WTC11 (cell line): ENCODE results near the gene REEP6. TPM values are rescaled to one million over a fixed set of nuclear protein-coding genes. Genes with fewer than 3 reads are reported as not detected.

ENCODE experiments used
- ATAC-seq: fragments of 200-7000 bp; cut with Tn5 transposase; 2 replicates; pipeline ENCODE4 v1.10.0; 2021; ENCODE audit warnings: mild to moderate bottlenecking, moderate library complexity
- CTCF ChIA-PET: fragments of 300-600 bp; sonication (Branson Sonifier 250); formaldehyde crosslinking; loops from one replicate; lab custom pipeline; 2021; ENCODE audit warnings: antibody characterized with exemption; lab: Charles Lee
- POLR2A ChIA-PET: fragments of 350-600 bp; sonication (Branson Sonifier 250); formaldehyde crosslinking; loops from one replicate; lab custom pipeline; 2021; ENCODE audit warnings: antibody characterized with exemption; lab: Charles Lee
- DNase-seq: peaks from one replicate; pipeline ENCODE4 v3.0.0; 2021; ENCODE audit warnings: low spot score
- H3K27ac Mint-ChIP-seq: 2 replicates; pipeline ENCODE4 v1.8.0; 2021; ENCODE audit warnings: mixed read lengths
- H3K27me3 Mint-ChIP-seq: 2 replicates; pipeline ENCODE4 v1.8.0; 2021; ENCODE audit warnings: low read depth, mild to moderate bottlenecking, moderate library complexity, mixed read lengths
- H3K36me3 Mint-ChIP-seq: 2 replicates; pipeline ENCODE4 v1.8.0; 2021; ENCODE audit warnings: mixed read lengths
- H3K4me1 Mint-ChIP-seq: 2 replicates; pipeline ENCODE4 v1.8.0; 2022; ENCODE audit warnings: mixed read lengths
- H3K4me3 Mint-ChIP-seq: 2 replicates; pipeline ENCODE4 v1.8.0; 2021; ENCODE audit warnings: mild to moderate bottlenecking, moderate library complexity, mixed read lengths
- H3K9me3 Mint-ChIP-seq: 2 replicates; pipeline ENCODE4 v1.8.0; 2021; ENCODE audit warnings: mixed read lengths
- ARID4B ChIP-seq: sonication (generic); formaldehyde crosslinking; IDR thresholded peaks from 2 replicates; pipeline ENCODE4 v1.8.0; 2023; ENCODE audit warnings: missing genetic modification reagents, mild to moderate bottlenecking, borderline replicate concordance
- ATF6 ChIP-seq: sonication (generic); formaldehyde crosslinking; IDR thresholded peaks from 2 replicates; pipeline ENCODE4 v1.8.1; 2023; ENCODE audit warnings: mild to moderate bottlenecking, missing genetic modification reagents
- CREB1 ChIP-seq: sonication (generic); formaldehyde crosslinking; IDR thresholded peaks from 2 replicates; pipeline ENCODE4 v1.8.0; 2023; ENCODE audit warnings: mild to moderate bottlenecking, missing genetic modification reagents
- CREM ChIP-seq: sonication (generic); formaldehyde crosslinking; IDR thresholded peaks from 2 replicates; pipeline ENCODE4 v1.8.1; 2022; ENCODE audit warnings: mild to moderate bottlenecking, missing genetic modification reagents, moderate library complexity
- CTCF ChIP-seq: fragments of 200-600 bp; IDR thresholded peaks from 2 replicates; pipeline ENCODE4 v1.8.0; 2022; ENCODE audit warnings: antibody characterized with exemption
- FOXJ3 ChIP-seq: sonication (generic); formaldehyde crosslinking; IDR thresholded peaks from 2 replicates; pipeline ENCODE4 v1.9.0; 2021; ENCODE audit warnings: missing genetic modification reagents, mild to moderate bottlenecking, borderline replicate concordance
- FOXP1 ChIP-seq: sonication (generic); formaldehyde crosslinking; IDR thresholded peaks from 2 replicates; pipeline ENCODE4 v1.8.0; 2022; ENCODE audit warnings: missing genetic modification reagents, mild to moderate bottlenecking, moderate library complexity, borderline replicate concordance
- IRF1 ChIP-seq: sonication (generic); formaldehyde crosslinking; IDR thresholded peaks from 2 replicates; pipeline ENCODE4 v1.8.0; 2023; ENCODE audit warnings: missing genetic modification reagents
- MAX ChIP-seq: sonication (generic); formaldehyde crosslinking; IDR thresholded peaks from 2 replicates; pipeline ENCODE4 v1.8.0; 2022; ENCODE audit warnings: mild to moderate bottlenecking, missing genetic modification reagents
- NFYB ChIP-seq: sonication (generic); formaldehyde crosslinking; conservative IDR thresholded peaks from 2 replicates; pipeline ENCODE4 v1.8.0; 2022; ENCODE audit warnings: low read depth, missing genetic modification reagents
- OVOL2 ChIP-seq: fragments of 250-450 bp; sonication (Bioruptor Pico); IDR thresholded peaks from 2 replicates; pipeline ENCODE4 v1.9.0; 2021; ENCODE audit warnings: mild to moderate bottlenecking, borderline replicate concordance
- SP1 ChIP-seq: sonication (generic); formaldehyde crosslinking; conservative IDR thresholded peaks from 2 replicates; pipeline ENCODE4 v1.8.1; 2022; ENCODE audit warnings: missing genetic modification reagents
- STAT6 ChIP-seq: sonication (generic); formaldehyde crosslinking; conservative IDR thresholded peaks from 2 replicates; pipeline ENCODE4 v1.8.1; 2023; ENCODE audit warnings: mild to moderate bottlenecking, low read depth, missing genetic modification reagents, moderate library complexity
- TCF7 ChIP-seq: sonication (generic); formaldehyde crosslinking; IDR thresholded peaks from 2 replicates; pipeline ENCODE4 v1.8.0; 2022; ENCODE audit warnings: mild to moderate bottlenecking, low read depth, missing genetic modification reagents, moderate library complexity
- TEAD1 ChIP-seq: sonication (generic); formaldehyde crosslinking; IDR thresholded peaks from 2 replicates; pipeline ENCODE4 v1.8.0; 2022; ENCODE audit warnings: mild to moderate bottlenecking, missing genetic modification reagents
- ZBTB21 ChIP-seq: sonication (generic); formaldehyde crosslinking; IDR thresholded peaks from 2 replicates; pipeline ENCODE4 v1.8.1; 2023; ENCODE audit warnings: mild to moderate bottlenecking, missing genetic modification reagents, borderline replicate concordance
- ZBTB43 ChIP-seq: sonication (generic); formaldehyde crosslinking; IDR thresholded peaks from 2 replicates; pipeline ENCODE4 v1.8.1; 2023; ENCODE audit warnings: mild to moderate bottlenecking, missing genetic modification reagents
- ZNF121 ChIP-seq: sonication (generic); formaldehyde crosslinking; IDR thresholded peaks from 2 replicates; pipeline ENCODE4 v1.8.0; 2023; ENCODE audit warnings: missing genetic modification reagents
- ZNF263 ChIP-seq: sonication (generic); formaldehyde crosslinking; IDR thresholded peaks from 2 replicates; pipeline ENCODE4 v1.8.1; 2022; ENCODE audit warnings: low read depth, mild to moderate bottlenecking, moderate library complexity, missing genetic modification reagents
- total RNA-seq: library from RNA; stranded (reverse); gene quantifications from 3 replicates; pipeline ENCODE4 v1.2.3, GENCODE V29; 2021
- TF ChIP-seq, protein P1 (sequence below): sonication (generic); formaldehyde crosslinking; conservative IDR thresholded peaks from 2 replicates; pipeline ENCODE4 v1.8.1; 2022; ENCODE audit warnings: mild to moderate bottlenecking, missing genetic modification reagents
- TF ChIP-seq, protein P2 (sequence below): sonication (generic); formaldehyde crosslinking; IDR thresholded peaks from 2 replicates; pipeline ENCODE4 v1.8.1; 2022; ENCODE audit warnings: mild to moderate bottlenecking, moderate library complexity, missing genetic modification reagents

The REEP6 gene
- total RNA-seq, 1 experiment from 2014 or later: 17.0 TPM

DNA sequence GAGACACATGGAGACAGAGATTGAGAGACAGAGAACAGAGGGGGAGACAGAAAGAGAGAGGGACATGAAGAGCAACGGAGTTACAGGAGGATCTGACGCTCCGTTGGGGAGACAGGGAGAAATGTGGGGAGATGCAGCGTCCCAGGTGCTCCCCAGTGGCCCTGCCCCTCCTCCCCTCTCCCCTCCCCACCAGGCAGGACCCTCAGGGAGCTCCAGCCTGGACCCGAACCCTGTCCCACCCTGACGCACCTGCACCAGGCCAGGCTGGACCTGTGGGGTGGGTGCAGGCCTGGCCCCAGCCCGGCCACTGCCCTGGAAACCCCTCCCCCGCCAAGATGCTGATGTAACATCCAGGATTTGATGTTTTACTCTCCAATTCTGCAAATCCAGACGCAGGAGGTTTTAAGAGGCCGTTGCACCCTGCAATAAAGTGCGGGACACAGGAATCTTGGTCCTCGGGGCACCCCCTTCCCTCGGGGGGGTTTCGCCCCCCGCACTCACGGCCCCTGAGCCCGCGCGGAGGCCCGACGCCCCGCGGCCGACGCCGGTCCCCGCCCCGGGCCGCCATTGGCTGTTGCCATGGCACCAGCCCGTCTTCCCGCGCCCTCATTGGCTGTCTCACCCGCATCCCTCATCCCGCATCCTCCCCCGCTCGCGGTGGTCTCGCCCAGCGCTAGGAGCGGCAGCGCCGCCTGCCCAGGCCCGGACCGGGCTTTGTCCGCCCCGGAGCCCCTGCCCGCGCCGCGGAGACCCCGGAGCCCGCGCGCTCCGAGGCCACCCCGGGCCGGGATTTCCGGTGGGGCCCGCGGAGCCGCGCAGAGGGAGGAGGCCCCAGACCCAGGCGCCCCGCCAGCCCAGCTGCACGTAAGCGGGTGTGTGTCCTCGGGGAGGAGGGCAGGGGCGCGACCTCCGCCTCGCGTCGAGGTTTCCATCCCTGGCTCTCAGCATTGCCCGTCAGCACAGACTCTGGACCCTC, 41.2 kb upstream of the REEP6 start, which contains the start of gene APC2:
TSS of gene APC2 (plus strand) at position 655 of the 976 bp plus-strand sequence. CDS start 2,881 bp downstream, outside the sequence.
- POLR2A ChIA-PET: interaction anchor here (0.6 kb wide), 1 partner anchor 14 kb away, joined by 3 read pairs; no protein-coding TSS in a partner anchor
- Mint-ChIP-seq H3K4me1 (peaks cover 5% of the 10 kb centered on the region; the same call in 1 of the 2 replicates), H3K4me3 (no peak within 1 kb of the TSS), H3K27me3 (peaks cover 76% of the 10 kb centered on the region), H3K36me3 (no peaks in the 10 kb centered on the region), H3K9me3 (no peaks in the 10 kb centered on the region), H3K27ac (no peak within 1 kb of the TSS)
- DNase-seq: peak; percentile 86
- CTCF ChIA-PET: interaction anchor here (1.0 to 1.4 kb wide), 3 partner anchors 18 to 170 kb away, joined by 3 to 5 read pairs (median 3); no protein-coding TSS in a partner anchor
- peak; percentile 47 for ATAC-seq
- TF ChIP-seq CTCF: no peak
- no peak for TF ChIP-seq TCF7 (CRISPR knock-in tag)
- no peak for TF ChIP-seq IRF1
- TF ChIP-seq, protein P1, sequence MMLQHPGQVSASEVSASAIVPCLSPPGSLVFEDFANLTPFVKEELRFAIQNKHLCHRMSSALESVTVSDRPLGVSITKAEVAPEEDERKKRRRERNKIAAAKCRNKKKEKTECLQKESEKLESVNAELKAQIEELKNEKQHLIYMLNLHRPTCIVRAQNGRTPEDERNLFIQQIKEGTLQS (CRISPR knock-in tag): no peak
- TF ChIP-seq MAX (CRISPR knock-in tag): peak; percentile 55
- TF ChIP-seq, protein P2, sequence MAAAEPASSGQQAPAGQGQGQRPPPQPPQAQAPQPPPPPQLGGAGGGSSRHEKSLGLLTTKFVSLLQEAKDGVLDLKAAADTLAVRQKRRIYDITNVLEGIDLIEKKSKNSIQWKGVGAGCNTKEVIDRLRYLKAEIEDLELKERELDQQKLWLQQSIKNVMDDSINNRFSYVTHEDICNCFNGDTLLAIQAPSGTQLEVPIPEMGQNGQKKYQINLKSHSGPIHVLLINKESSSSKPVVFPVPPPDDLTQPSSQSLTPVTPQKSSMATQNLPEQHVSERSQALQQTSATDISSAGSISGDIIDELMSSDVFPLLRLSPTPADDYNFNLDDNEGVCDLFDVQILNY (CRISPR knock-in tag): no peak; the same call in 1 of the 2 replicates
- peak; percentile 89 for TF ChIP-seq ZNF263
- no peak for TF ChIP-seq FOXJ3 (CRISPR knock-in tag)
- TF ChIP-seq STAT6: no peak
- no peak for TF ChIP-seq ARID4B (CRISPR knock-in tag)
- no peak for TF ChIP-seq CREB1
- no peak for TF ChIP-seq TEAD1 (CRISPR knock-in tag)
- TF ChIP-seq NFYB (CRISPR knock-in tag): peak; percentile 89
- no peak for TF ChIP-seq ATF6 (CRISPR knock-in tag)
- TF ChIP-seq FOXP1: no peak
- 0 out of 2 replicates have a peak, but pooled peaks have one; percentile 23 for TF ChIP-seq SP1 (CRISPR knock-in tag)
- no peak for TF ChIP-seq ZBTB21
- TF ChIP-seq CREM (CRISPR knock-in tag): no peak
- TF ChIP-seq OVOL2 (CRISPR knock-in tag): no peak
- TF ChIP-seq ZNF121 (CRISPR knock-in tag): no peak
- TF ChIP-seq ZBTB43 (CRISPR knock-in tag): no peak
